IPS DF 6.9 (cell line): ENCODE data around the gene ZNF618.

ENCODE experiments used
- DNase-seq: peaks from one replicate; pipeline ENCODE4 v3.0.0-alpha.2; 2013; ENCODE audit warnings: low read depth, low spot score
- H3K27ac ChIP-seq: one replicate; pipeline ENCODE4 v1.5.1; 2013; ENCODE audit warnings: low read length, control low read depth
- H3K27me3 ChIP-seq: 2 replicates; pipeline ENCODE4 v1.6.1; 2013; ENCODE audit warnings: mild to moderate bottlenecking, low read length; ENCODE audit not compliant: control insufficient read depth, insufficient read depth
- H3K36me3 ChIP-seq: 2 replicates; pipeline ENCODE4 v1.6.1; 2013; ENCODE audit warnings: low read length; ENCODE audit not compliant: control insufficient read depth, insufficient read depth
- H3K4me1 ChIP-seq: 2 replicates; pipeline ENCODE4 v1.6.1; 2013; ENCODE audit warnings: low read length; ENCODE audit not compliant: control insufficient read depth, insufficient read depth
- H3K4me3 ChIP-seq: 2 replicates; pipeline ENCODE4 v1.5.1; 2013; ENCODE audit warnings: mild to moderate bottlenecking, low read length
- H3K9me3 ChIP-seq: 2 replicates; pipeline ENCODE4 v1.6.1; 2013; ENCODE audit warnings: low read length, inconsistent platforms; ENCODE audit not compliant: control insufficient read depth, insufficient read depth
- WGBS: extraction: QIAGEN DNeasy Blood & Tissue Kit; methylation state at CpG from one replicate; pipeline ENCODE4 v1.1.7; 2013; ENCODE audit warnings: mixed read lengths, missing lambda C conversion rate; ENCODE audit not compliant: insufficient read length, insufficient coverage; 5-methylcytosine and 5-hydroxymethylcytosine counted together

Gene ZNF618

DNA sequence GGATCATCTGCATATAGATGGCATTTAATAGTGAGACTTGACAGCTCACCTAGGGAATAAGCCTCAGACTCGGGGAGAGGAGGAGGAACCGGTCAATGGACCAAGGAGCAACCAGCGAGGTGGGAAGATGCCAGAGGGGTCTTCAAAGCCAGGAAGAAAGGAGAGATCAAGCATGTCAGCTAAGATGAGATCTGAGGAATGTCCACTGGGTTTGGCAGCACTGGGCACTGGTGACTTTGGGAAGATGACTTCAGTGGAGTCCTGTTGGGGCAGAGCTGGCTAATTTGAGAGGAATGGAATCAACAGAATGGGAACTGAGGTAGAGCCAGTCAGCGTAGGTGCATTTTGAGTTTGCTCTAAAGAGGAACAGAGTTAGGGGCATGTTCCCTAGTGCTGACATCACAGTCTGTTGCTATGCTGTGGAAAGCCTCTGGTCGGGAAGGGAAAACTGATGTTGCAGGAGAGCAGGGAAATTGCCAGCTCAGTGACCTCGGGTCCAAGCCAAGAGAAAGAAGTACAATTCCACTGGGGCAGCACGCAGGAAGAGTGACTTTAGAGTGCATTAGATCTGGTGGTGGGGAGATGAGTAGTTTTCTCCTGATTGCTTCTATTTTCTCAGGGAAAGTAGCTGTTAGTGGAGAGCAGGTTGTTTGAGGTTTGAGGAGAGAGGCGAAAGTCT is 56.9 kb downstream of the ZNF618 start:
- no peaks in the 10 kb centered on the region for H3K4me1 ChIP-seq
- no peak overlapping the region for H3K4me3 ChIP-seq
- H3K36me3 ChIP-seq: no peaks in the 10 kb centered on the region
- WGBS: no CpG with 5 or more reads among the region's 8 CpGs
- no peak overlapping the region for H3K27ac ChIP-seq
- DNase-seq: no peak
- no peaks in the 10 kb centered on the region for H3K9me3 ChIP-seq
- H3K27me3 ChIP-seq: no peaks in the 10 kb centered on the region

DNA sequence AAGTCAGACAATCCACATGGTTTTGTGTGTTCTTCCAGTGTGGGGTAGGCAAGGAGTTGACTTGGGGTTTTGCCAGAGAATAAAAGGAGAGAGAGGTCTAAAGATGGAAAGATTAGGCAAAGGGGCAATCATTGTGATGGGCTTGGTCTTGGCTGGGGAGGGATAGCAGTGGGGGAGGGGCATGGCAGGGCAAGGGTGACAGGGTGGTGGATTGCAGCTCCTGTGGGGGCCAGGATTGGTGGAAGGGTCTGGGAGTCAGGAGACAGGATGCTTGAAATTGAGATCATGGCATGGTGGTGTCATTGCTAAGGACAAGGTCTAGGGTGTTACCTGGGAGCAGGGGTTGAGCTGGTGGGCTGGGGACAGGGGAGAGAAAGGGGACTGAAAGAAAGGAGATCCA is 57.6 kb downstream of the ZNF618 start:
- Histone ChIP-seq H3K4me3 (no peak overlapping the region), H3K4me1 (no peaks in the 10 kb centered on the region), H3K27me3 (no peaks in the 10 kb centered on the region), H3K27ac (no peak overlapping the region), H3K9me3 (no peaks in the 10 kb centered on the region), H3K36me3 (no peaks in the 10 kb centered on the region)
- no peak for DNase-seq

DNA sequence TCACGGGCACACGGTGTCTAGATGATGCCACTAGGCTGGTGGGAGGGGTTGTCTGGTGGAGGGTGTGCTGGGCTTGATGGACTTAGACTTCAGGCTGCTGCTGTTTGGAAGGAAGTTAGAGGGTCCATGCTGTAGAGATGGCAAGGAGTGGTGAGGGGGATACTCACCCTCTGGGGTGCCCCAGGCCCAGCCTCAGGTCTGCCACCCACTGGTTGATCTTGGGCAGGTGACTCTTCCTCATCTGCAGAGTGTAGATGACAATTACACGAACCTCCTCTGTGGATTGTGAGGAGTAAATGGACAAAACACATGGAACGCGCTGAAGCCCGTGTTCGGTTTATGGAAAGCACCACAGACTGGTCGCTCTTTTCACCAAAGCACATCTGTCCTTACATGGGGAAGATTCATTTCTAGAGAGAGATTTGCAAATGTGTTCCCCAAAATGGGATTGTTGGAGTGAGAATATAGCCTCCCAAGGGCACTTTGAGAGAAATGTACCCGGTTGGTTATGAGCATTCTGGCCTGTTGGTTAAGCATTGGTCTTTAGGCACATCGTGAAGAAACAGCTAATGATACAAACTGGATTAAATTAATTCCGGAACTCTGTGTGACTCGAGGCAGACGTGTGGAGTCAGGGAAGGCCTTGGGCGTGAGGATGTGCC is 58.2 kb downstream of the ZNF618 start:
- Histone ChIP-seq H3K4me3 (no peak overlapping the region), H3K4me1 (no peaks in the 10 kb centered on the region), H3K27ac (no peak overlapping the region), H3K36me3 (no peaks in the 10 kb centered on the region), H3K9me3 (no peaks in the 10 kb centered on the region), H3K27me3 (no peaks in the 10 kb centered on the region)
- no peak for DNase-seq
- WGBS: no CpG with 5 or more reads among the region's 14 CpGs

DNA sequence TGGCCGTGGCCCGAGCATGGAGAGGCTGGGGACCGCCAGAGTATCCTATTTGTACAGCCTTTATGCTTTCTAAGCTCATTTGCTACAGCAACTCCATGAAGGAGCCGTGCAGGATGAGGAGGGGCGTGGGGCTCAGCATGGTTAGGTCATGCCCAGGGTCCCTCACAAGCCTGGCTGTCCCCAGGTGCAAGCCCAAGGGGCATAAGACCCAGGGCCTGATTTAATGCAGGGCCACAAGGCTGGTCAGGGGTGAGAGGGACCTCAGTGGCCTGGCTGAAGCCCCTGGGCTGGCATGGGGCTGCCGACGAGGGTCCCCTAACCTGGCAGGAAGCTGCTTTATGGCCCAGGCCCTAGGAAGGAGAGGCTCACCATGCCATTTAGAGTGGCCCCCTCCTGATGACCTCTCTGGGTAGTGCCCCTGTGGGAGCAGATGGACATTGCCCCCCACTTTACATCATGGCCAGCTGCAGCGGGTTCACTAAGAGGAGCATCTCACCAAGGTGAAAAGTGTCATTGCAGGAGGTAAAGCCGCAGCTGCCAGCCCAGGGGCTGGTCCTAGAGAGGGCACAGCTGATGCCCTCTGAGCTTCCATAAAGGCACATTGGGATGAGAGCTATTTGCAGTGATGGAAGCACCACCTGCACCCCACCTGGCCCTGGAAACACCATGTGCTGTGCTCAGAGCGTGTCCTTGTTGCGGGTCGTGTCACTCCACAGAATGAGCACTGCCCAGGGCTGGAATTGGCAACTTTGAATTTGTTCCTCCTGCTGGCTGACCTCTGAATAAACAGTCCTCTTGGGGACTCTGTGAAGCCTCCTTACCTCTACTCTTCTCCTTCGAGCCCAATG is 58.9 kb downstream of the ZNF618 start:
- H3K36me3 ChIP-seq: no peaks in the 10 kb centered on the region
- H3K27me3 ChIP-seq: no peaks in the 10 kb centered on the region
- H3K27ac ChIP-seq: no peak overlapping the region
- WGBS: no CpG with 5 or more reads among the region's 13 CpGs
- H3K4me1 ChIP-seq: no peaks in the 10 kb centered on the region
- no peak overlapping the region for H3K4me3 ChIP-seq
- H3K9me3 ChIP-seq: no peaks in the 10 kb centered on the region
- DNase-seq: no peak

DNA sequence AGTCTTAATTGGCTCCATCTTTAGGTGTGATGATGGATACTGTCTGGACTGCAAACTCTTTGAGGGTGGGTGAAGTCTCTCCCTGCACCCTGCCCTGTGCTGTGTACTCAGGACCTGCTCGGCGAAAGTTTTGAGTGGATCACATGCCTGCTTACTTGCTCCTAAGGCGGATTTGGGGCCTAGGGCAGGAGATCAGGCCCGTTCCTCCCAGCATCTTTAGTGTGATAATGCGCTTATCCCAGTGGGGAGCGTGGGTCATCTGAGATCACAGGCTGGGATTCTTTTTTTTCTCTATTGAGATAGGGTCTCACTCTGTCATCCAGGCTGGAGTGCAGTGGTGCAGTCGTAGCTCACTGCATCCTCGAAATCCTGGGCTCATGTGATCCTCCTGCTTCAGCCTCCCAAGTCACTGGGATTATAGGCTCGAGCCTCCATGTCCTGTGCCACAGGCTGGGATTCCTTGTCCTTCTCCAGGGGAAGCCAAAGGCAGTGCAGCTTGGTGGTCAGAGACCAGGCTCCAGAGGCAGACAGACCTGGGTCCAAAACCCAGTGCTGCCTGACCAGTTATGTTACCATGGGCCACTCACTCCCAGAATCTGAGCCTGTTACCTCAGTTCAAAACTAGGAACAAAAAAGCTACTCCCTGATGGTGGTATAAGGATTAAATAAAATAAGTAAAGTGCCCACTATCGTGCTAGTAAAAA is 59.7 kb downstream of the ZNF618 start:
- no peaks in the 10 kb centered on the region for H3K9me3 ChIP-seq
- no peak for DNase-seq
- H3K27me3 ChIP-seq: no peaks in the 10 kb centered on the region
- H3K4me1 ChIP-seq: no peaks in the 10 kb centered on the region
- H3K4me3 ChIP-seq: no peak overlapping the region
- no peaks in the 10 kb centered on the region for H3K36me3 ChIP-seq
- WGBS: no CpG with 5 or more reads among the region's 10 CpGs
- H3K27ac ChIP-seq: no peak overlapping the region

DNA sequence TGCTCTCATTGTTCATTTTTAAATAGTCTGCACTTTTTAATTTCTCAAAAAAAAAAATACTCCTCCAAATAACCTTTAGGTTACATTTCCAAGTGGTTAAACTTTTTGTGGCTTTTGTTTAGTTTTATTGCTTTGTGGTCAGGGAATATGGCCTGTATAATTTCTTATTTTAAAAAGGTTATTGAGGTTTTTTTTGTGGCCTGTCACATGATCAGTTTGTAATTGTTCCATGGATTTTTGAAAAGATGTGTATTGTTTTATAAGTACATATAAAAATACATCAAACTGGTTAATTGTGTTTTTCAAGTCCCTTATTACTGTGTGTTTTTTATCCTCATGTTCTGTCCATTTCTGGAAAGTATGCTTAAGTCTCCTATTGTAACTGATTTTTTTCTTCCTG is 64.0 kb downstream of the ZNF618 start:
- DNase-seq: no peak
- Histone ChIP-seq H3K27me3 (no peaks in the 10 kb centered on the region), H3K4me3 (no peak overlapping the region), H3K9me3 (no peaks in the 10 kb centered on the region), H3K4me1 (no peaks in the 10 kb centered on the region; the same call in 1 of the 2 replicates), H3K27ac (no peak overlapping the region), H3K36me3 (no peaks in the 10 kb centered on the region)

DNA sequence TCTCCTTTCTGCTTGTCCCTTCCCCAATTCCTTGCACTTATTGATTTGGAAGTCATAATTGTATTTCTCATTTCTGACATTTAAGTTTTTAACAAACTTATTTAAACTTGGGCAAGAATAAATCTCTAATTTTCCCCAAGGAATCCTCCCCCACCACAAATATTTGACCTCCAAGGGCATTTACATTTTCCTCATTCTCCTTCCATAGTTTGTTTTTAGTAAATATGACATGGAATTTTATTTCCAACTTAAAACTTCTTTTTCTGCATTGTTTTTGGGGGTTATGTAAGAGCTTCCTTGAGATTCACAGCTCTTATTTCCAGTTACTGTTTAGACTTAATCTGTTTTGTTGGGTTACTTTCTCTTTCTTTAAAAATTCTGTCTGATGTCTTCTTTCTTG is 64.9 kb downstream of the ZNF618 start:
- no peaks in the 10 kb centered on the region for H3K36me3 ChIP-seq
- no peaks in the 10 kb centered on the region; the same call in 1 of the 2 replicates for H3K4me1 ChIP-seq
- DNase-seq: no peak
- no peaks in the 10 kb centered on the region for H3K27me3 ChIP-seq
- H3K4me3 ChIP-seq: no peak overlapping the region
- no peaks in the 10 kb centered on the region for H3K9me3 ChIP-seq
- H3K27ac ChIP-seq: no peak overlapping the region

DNA sequence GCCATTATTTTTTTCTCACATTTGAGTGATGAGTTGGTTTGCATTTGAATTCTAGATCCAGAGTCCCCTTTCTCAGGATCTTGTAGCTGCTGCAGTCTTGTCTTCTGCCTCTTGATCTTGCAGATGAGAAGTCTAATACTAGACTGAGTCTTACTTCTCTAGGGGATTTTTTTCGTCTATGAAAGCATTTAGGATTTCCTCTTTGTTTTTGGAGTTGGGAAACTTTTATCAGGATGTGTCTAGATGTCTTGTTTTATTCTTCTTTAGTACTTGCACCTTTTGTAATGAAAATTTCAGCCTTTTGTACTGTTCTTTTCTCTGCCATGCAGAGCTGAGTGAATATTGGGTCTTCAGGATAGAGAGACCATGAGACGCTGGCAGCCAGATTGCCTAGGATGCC is 65.4 kb downstream of the ZNF618 start:
- no CpG with 5 or more reads among the region's 2 CpGs for WGBS
- H3K4me1 ChIP-seq: no peaks in the 10 kb centered on the region; the same call in 1 of the 2 replicates
- H3K27me3 ChIP-seq: no peaks in the 10 kb centered on the region
- no peak overlapping the region for H3K27ac ChIP-seq
- H3K4me3 ChIP-seq: no peak overlapping the region
- no peaks in the 10 kb centered on the region for H3K9me3 ChIP-seq
- DNase-seq: no peak
- no peaks in the 10 kb centered on the region for H3K36me3 ChIP-seq

DNA sequence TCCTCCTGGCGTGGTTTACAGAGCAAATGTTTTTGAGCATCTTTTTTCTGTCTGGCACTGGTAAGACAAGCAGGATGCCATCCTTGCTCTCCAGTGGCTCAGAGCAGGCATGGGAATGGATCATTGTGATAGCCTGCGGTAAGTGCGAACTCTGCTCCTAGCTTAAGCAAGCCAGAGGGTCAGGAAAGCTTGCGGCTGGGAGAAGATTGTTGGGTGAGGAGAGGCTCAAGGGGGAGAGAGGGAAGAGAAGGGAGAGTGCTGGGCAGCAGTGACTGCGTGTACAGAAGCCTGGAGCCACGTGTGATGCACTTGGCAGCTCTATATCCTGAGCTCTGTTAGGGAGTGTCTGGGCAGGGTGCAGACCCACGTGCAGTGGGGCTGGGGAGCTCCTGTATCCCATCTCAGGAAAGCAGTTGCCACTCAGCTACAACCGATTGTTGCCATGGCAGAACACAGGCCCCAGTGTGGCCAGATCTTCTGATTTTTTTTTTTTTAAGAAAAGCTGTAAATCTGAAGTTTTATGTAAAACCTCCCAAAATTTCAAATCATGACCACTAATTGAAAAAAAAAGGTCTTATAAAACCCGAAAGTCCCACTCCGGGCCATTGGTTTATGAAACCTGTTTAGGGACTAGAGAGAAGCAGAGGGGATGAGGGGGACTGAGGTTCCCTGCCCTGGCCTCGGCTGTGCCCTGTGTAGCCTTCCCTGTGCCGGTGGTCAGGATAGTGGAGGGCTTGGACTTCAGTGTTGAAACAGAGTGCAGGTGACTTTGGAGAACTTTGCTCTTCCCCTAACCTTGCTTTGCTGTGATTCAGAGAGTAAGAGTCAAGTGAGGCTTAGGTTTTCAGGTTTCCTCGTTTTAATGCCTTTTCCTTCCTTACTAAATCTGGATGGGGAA is 67.3 kb downstream of the ZNF618 start:
- no peaks in the 10 kb centered on the region for H3K9me3 ChIP-seq
- no peaks in the 10 kb centered on the region for H3K27me3 ChIP-seq
- H3K36me3 ChIP-seq: no peaks in the 10 kb centered on the region
- WGBS: no CpG with 5 or more reads among the region's 13 CpGs
- no peak for DNase-seq
- H3K27ac ChIP-seq: no peak overlapping the region
- H3K4me1 ChIP-seq: no peaks in the 10 kb centered on the region; the same call in 1 of the 2 replicates
- no peak overlapping the region for H3K4me3 ChIP-seq

DNA sequence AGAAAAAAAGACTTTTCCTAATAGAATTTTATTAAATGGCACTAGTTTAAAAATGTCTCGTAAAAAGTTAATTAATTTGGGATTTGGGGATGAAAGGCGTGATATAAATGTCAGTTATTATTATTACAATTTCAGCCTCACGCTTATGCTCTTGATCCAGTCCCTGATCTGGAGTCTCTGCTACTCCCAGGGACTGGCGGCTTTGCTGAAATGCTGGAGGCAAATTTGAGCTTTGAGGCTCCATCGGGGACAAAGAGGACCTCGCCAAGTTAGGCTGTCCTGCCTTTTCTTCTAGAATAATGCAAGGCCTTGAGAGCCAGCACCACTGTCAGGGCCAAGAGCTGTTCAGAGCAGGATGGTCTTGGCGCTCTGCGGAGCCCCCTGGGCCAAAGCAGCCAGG is 69.7 kb downstream of the ZNF618 start:
- H3K27ac ChIP-seq: no peak overlapping the region
- no peak for DNase-seq
- H3K4me3 ChIP-seq: no peak overlapping the region
- WGBS: 100% methylated on average over 2 of the region's 8 CpGs
- no peaks in the 10 kb centered on the region; the same call in 1 of the 2 replicates for H3K4me1 ChIP-seq
- H3K27me3 ChIP-seq: no peaks in the 10 kb centered on the region
- H3K36me3 ChIP-seq: no peaks in the 10 kb centered on the region
- H3K9me3 ChIP-seq: no peaks in the 10 kb centered on the region
